ENCODE measurements around the gene FAM217A. TPM values are rescaled to one million over a fixed set of nuclear protein-coding genes. Genes with fewer than 3 reads are reported as not detected.

FAM217A gene
- total RNA-seq, 1 experiment from 2014 or later, result not detected

- H3K36me3 ChIP-seq (ENCODE audit: control insufficient read depth in 1 of 2, insufficient read depth in 2 of 2, low read length in 2 of 2), result peaks cover 12 to 16% of the 10 kb centered on the region in 2 experiments; a peak in 3 of 4 replicates
- H3K27ac ChIP-seq (ENCODE audit: low read depth, low read length), result no peak overlapping the region
- H4K20me1 ChIP-seq (ENCODE audit: insufficient read depth), result peaks cover 35% of the 10 kb centered on the region; the same call in 1 of the 2 replicates
Observed at GRCh38 chr6:4031442-4031841, 47.5 kb downstream of the FAM217A start.

More at GRCh38 chr6:4031442-4031841, 47.5 kb downstream of the FAM217A start:
- ChIA-PET CTCF (no interaction called here), RAD21 (ENCODE audit: low non-redundant PET in 1 of 2, low total read pairs in 2 of 2, uncharacterized antibody in 2 of 2, unreplicated experiment in 2 of 2) (no interaction called here), POLR2A (interaction anchor here (1.3 kb wide), 1 partner anchor 10 kb away, joined by 3 read pairs; a partner anchor contains a TSS)
- TF ChIP-seq FOSL1 (IDR thresholded peaks at IDR 0.05; ENCODE audit: low read depth) (no peak), CEBPB (IDR thresholded peaks at IDR 0.05; ENCODE audit: low read depth) (no peak), ATF3 (IDR thresholded peaks at IDR 0.05) (no peak), POLR2AphosphoS5 (IDR thresholded peaks at IDR 0.05; ENCODE audit: low read depth, low read length) (no peak), JUND (IDR thresholded peaks at IDR 0.05) (no peak), ZBTB33 (IDR thresholded peaks at IDR 0.05; ENCODE audit: extremely low read depth, insufficient replicate concordance, low read length) (no peak)
- Histone ChIP-seq H3K4me3 (replicated peaks in 1 of 2; ENCODE audit: low read depth in 1 of 2, low read length in 2 of 2) (no peak overlapping the region), H3K27me3 (ENCODE audit: insufficient read depth, low read length) (no peaks in the 10 kb centered on the region), H3K9me2 (ENCODE audit: insufficient read depth) (no peaks in the 10 kb centered on the region), H3K9ac (ENCODE audit: low read length) (no peak overlapping the region), H2AFZ (ENCODE audit: low read depth, low read length, poor library complexity, severe bottlenecking) (no peak overlapping the region), H3K9me3 (ENCODE audit: control insufficient read depth in 1 of 2, insufficient read depth in 1 of 2, low read depth in 1 of 2, low read length in 2 of 2) (no peaks in the 10 kb centered on the region), H3K4me1 (ENCODE audit: control insufficient read depth in 1 of 2, insufficient read depth in 2 of 2, low read length in 2 of 2) (peaks cover 0 to 4% of the 10 kb centered on the region in 2 experiments; a peak in 1 of 4 replicates), H3K4me2 (ENCODE audit: low read length) (no peak overlapping the region), H3K79me2 (ENCODE audit: insufficient read depth, low read length) (peaks cover 99% of the 10 kb centered on the region)
- DNase-seq (ENCODE audit: low read depth, low spot score) (no peak), ATAC-seq (no peak)
- no TSS peak for BruUV-seq (replicated peaks)
- intact Hi-C loops (cut with micrococcal nuclease), result no loop called here
